DOHH2 (cell line): Measurements from ENCODE around the gene PARS2.

ENCODE experiments used
- CTCF ChIP-seq: fragments of 200-600 bp; sonication (generic); IDR thresholded peaks from one replicate; pipeline ENCODE4 v1.5.1; 2014; ENCODE audit warnings: antibody characterized with exemption, mild to moderate bottlenecking, low read depth, low read length; ENCODE audit not compliant: poor library complexity, severe bottlenecking
- EZH2phosphoT487 ChIP-seq: fragments of 200-600 bp; sonication (generic); IDR thresholded peaks from 2 replicates; pipeline ENCODE4 v1.6.1; 2017; ENCODE audit warnings: borderline replicate concordance, mild to moderate bottlenecking, antibody characterized with exemption, low read length, moderate library complexity, mixed read lengths

- TF ChIP-seq CTCF (no peak), EZH2phosphoT487 (no peak)
These were observed 36.3 kb downstream of the PARS2 start for GRCh38 chr1:54728027-54728426.
